Left ventricle myocardium inferior (tissue), 1 donor: ENCODE data around the gene RAB3GAP2. TPM values are rescaled to one million over a fixed set of nuclear protein-coding genes. Genes with fewer than 3 reads are reported as not detected.
"Not testable (repeated sequence)": the region's sequence is repeated elsewhere in the genome, so short reads cannot be mapped to it uniquely, and the experiment has no call there.

Experiments used
- DNase-seq: peaks from one replicate; pipeline ENCODE4 v3.0.0-alpha.2; 2020
- H3K27ac ChIP-seq: fragments of 200-600 bp; replicated peaks from 2 replicates; pipeline ENCODE4 v1.8.0; 2021
- H3K27me3 ChIP-seq: fragments of 200-600 bp; 2 replicates; pipeline ENCODE4 v1.8.0; 2021; ENCODE audit warnings: low read depth
- H3K36me3 ChIP-seq: fragments of 200-600 bp; 2 replicates; pipeline ENCODE4 v1.8.0; 2021
- H3K4me1 ChIP-seq: fragments of 200-600 bp; 2 replicates; pipeline ENCODE4 v1.8.0; 2021
- H3K4me3 ChIP-seq: fragments of 200-600 bp; 2 replicates; pipeline ENCODE4 v1.8.0; 2021; ENCODE audit warnings: mild to moderate bottlenecking, moderate library complexity
- H3K9me3 ChIP-seq: fragments of 200-600 bp; replicated peaks from 2 replicates; pipeline ENCODE4 v1.8.0; 2021
- intact Hi-C: fragments of 100-400 bp; cut with micrococcal nuclease; formaldehyde crosslinking; loops from one replicate; pipeline ENCODE4 v1.11.0; 2022
- total RNA-seq: library from RNA; stranded (reverse); fragmentation: NEBNext Ultra II Directional; extraction: Animal tissue kit (Norgen Biotek cat#: 25700); gene quantifications from one replicate; pipeline ENCODE4 v1.2.1, GENCODE V29; 2021
- TF ChIP-seq, protein P1 (sequence below): fragments of 200-600 bp; IDR thresholded peaks from 2 replicates; pipeline ENCODE4 v1.8.0; 2021; ENCODE audit warnings: antibody characterized with exemption, mild to moderate bottlenecking, borderline replicate concordance
- donor health status: DM: no; HTN: yes; CAD: no; lungs with severe emphysema.

Gene RAB3GAP2
- total RNA-seq, 1 donor from 2014 or later, result 20.3 TPM

- no peak for DNase-seq
- Histone ChIP-seq H3K4me3 (no peak overlapping the region), H3K4me1 (peaks cover 41% of the 10 kb centered on the region), H3K27ac (no peak overlapping the region), H3K27me3 (no peaks in the 10 kb centered on the region), H3K36me3 (no peaks in the 10 kb centered on the region), H3K9me3 (no peaks in the 10 kb centered on the region)
- intact Hi-C loops, result no loop called here
- TF ChIP-seq, protein P1, sequence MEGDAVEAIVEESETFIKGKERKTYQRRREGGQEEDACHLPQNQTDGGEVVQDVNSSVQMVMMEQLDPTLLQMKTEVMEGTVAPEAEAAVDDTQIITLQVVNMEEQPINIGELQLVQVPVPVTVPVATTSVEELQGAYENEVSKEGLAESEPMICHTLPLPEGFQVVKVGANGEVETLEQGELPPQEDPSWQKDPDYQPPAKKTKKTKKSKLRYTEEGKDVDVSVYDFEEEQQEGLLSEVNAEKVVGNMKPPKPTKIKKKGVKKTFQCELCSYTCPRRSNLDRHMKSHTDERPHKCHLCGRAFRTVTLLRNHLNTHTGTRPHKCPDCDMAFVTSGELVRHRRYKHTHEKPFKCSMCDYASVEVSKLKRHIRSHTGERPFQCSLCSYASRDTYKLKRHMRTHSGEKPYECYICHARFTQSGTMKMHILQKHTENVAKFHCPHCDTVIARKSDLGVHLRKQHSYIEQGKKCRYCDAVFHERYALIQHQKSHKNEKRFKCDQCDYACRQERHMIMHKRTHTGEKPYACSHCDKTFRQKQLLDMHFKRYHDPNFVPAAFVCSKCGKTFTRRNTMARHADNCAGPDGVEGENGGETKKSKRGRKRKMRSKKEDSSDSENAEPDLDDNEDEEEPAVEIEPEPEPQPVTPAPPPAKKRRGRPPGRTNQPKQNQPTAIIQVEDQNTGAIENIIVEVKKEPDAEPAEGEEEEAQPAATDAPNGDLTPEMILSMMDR, result no peak
Measured at GRCh38 chr1:220224611-220225124, 47.6 kb downstream of the RAB3GAP2 start.

DNA sequence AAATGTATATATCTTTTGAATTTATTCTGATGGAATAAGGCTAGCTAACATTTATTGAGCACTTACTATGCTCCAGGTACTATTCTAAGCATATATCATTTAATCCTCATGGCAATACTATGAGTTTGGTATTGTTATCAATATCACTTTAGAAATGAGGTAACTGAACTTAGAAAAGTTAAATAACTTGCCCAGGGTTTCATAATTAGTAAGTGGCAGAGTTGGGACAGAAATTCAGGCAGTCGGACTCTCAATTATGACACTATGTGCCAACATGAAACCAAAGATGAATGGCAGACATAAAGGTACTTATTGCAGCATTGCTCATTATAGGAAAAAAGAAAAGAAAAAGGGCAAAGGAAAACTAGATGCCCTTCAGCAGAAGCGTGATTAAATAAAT, 48.2 kb downstream of the RAB3GAP2 start:
- Histone ChIP-seq H3K4me1 (peaks cover 47% of the 10 kb centered on the region), H3K4me3 (no peak overlapping the region), H3K9me3 (no peaks in the 10 kb centered on the region), H3K27me3 (no peaks in the 10 kb centered on the region), H3K27ac (no peak overlapping the region), H3K36me3 (no peaks in the 10 kb centered on the region)
- no peak for DNase-seq
- TF ChIP-seq, protein P1, result no peak
- intact Hi-C loops, result no loop called here

DNA sequence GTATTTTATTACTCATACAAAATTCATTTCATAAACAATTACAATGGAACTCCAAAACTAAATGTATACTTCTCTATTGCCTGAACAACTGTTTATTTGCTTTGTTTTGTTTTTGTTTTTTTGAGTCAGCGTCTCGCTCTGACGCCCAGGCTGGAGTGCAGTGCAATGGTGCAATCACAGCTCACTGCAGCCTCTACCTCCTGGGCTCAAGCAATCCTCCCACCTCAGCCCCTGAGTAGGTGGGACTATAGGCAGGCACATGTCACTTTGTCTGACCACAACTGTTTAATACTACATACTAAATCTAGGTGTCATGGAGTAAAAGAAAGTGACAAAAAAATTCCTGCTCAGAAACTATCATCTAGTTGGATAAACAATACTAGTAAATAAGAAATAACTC, 49.3 kb downstream of the RAB3GAP2 start:
- Histone ChIP-seq H3K27ac (no peak overlapping the region), H3K27me3 (no peaks in the 10 kb centered on the region), H3K9me3 (no peaks in the 10 kb centered on the region), H3K4me1 (peaks cover 47% of the 10 kb centered on the region), H3K4me3 (no peak overlapping the region), H3K36me3 (no peaks in the 10 kb centered on the region)
- intact Hi-C loops, result no loop called here
- no peak for DNase-seq
- TF ChIP-seq, protein P1, result no peak

DNA sequence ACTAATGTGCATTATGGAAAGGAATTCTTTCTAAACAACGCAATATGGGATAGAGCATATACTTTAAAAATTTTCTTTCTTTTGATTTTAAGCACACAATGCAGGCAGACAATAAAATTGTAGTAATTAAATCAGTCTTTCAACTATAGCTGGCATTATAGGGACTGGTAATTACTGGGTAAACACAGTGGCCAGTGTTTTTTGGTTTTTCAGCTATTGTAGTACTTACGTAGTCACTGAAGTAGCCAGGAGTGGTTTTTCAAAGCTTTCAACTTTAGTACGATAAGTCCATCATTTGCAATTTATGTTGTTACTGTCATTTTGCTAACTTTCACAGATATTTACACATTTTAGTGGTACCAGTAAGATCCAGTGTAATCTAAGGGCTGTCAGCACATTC, 50.6 kb downstream of the RAB3GAP2 start:
- no peak for DNase-seq
- Histone ChIP-seq H3K4me1 (peaks cover 35% of the 10 kb centered on the region), H3K27ac (no peak overlapping the region), H3K36me3 (no peaks in the 10 kb centered on the region), H3K9me3 (no peaks in the 10 kb centered on the region), H3K4me3 (no peak overlapping the region), H3K27me3 (no peaks in the 10 kb centered on the region)
- TF ChIP-seq, protein P1, result no peak
- intact Hi-C loops, result no loop called here

- Histone ChIP-seq H3K27ac (no peak overlapping the region), H3K36me3 (no peaks in the 10 kb centered on the region), H3K9me3 (no peaks in the 10 kb centered on the region), H3K27me3 (no peaks in the 10 kb centered on the region), H3K4me3 (no peak overlapping the region), H3K4me1 (peaks cover 32% of the 10 kb centered on the region)
- TF ChIP-seq, protein P1, result no peak
- intact Hi-C loops, result no loop called here
- DNase-seq, result no peak
Measured at GRCh38 chr1:220221269-220221668, 51.0 kb downstream of the RAB3GAP2 start.

- peaks cover 29% of the 10 kb centered on the region for H3K4me1 ChIP-seq
- H3K36me3 ChIP-seq, H3K27ac ChIP-seq, intact Hi-C loops, H3K9me3 ChIP-seq, DNase-seq, H3K4me3 ChIP-seq, H3K27me3 ChIP-seq: not testable (repeated sequence)
Measured at GRCh38 chr1:220220699-220221040, 51.6 kb downstream of the RAB3GAP2 start.
